Breast epithelium (tissue), 4 donors: ENCODE data around the gene ODAD4. TPM values are rescaled to one million over a fixed set of nuclear protein-coding genes. Genes with fewer than 3 reads are reported as not detected.

Experiments used
- DNase-seq, 2 donors: peaks; one replicate each; pipeline ENCODE4 v3.0.0-alpha.2; 2019; ENCODE audit warnings: low spot score in 2 of 2
- H3K27ac ChIP-seq, 2 donors: fragments of 200-600 bp; sonication (generic) in 1 of 2; one replicate each; pipeline ENCODE4 v1.5.1; 2016 to 2019; ENCODE audit warnings: mild to moderate bottlenecking in 1 of 2
- H3K27me3 ChIP-seq, 2 donors: fragments of 200-600 bp; sonication (generic) in 1 of 2; one replicate each; pipeline versions ENCODE4 v1.5.1 to v1.6.0; 2017 to 2019; ENCODE audit warnings: control low read depth in 1 of 2, mild to moderate bottlenecking in 1 of 2
- H3K36me3 ChIP-seq: fragments of 200-600 bp; one replicate; pipeline ENCODE4 v1.5.1; 2019
- H3K4me1 ChIP-seq, 2 donors: fragments of 200-600 bp; sonication (generic); one replicate each; pipeline ENCODE4 v1.5.1; 2016 to 2019; ENCODE audit warnings: control low read depth in 1 of 2
- H3K4me3 ChIP-seq, 3 donors: fragments of 200-600 bp; sonication (generic); 1 replicate in 2 of 3; 2 replicates in 1 of 3; pipeline ENCODE4 v1.5.1; 2016 to 2019; ENCODE audit warnings: mild to moderate bottlenecking in 3 of 3, moderate library complexity in 2 of 3
- H3K9me3 ChIP-seq, 2 donors: fragments of 200-600 bp; sonication (generic) in 1 of 2; one replicate each; pipeline ENCODE4 v1.5.1; 2016 to 2019; ENCODE audit warnings: control low read depth in 1 of 2
- POLR2A ChIP-seq: fragments of 450-650 bp; IDR thresholded peaks from one replicate; pipeline ENCODE4 v1.6.1; 2016; ENCODE audit warnings: antibody characterized with exemption, mild to moderate bottlenecking, moderate library complexity
- POLR2AphosphoS5 ChIP-seq, 3 donors: sonication (generic); formaldehyde crosslinking; IDR thresholded peaks; one replicate each; pipeline ENCODE4 v1.6.1; 2017; ENCODE audit warnings: antibody characterized with exemption in 3 of 3
- intact Hi-C: fragments of 100-400 bp; cut with DNase I; formaldehyde crosslinking; loops from one replicate; pipeline ENCODE4 v1.15.1; 2023; ENCODE audit warnings: low total_unique reads
- total RNA-seq, 3 donors: library from RNA; depleted of rRNA; stranded (reverse); fragments of >200 nt; gene quantifications; one replicate each; pipeline ENCODE4 v1.1.0, GENCODE V29; 2016
- TF ChIP-seq, protein P1 (sequence below), 3 donors: fragments of 450-650 bp; IDR thresholded peaks; one replicate each; pipeline ENCODE4 v1.5.1; 2016 to 2017; ENCODE audit warnings: antibody characterized with exemption in 3 of 3, mild to moderate bottlenecking in 3 of 3, moderate library complexity in 3 of 3

Gene ODAD4
- total RNA-seq, 3 donors from 2014 or later, result 0.48 to 3.2 (median 1.6) TPM

DNA sequence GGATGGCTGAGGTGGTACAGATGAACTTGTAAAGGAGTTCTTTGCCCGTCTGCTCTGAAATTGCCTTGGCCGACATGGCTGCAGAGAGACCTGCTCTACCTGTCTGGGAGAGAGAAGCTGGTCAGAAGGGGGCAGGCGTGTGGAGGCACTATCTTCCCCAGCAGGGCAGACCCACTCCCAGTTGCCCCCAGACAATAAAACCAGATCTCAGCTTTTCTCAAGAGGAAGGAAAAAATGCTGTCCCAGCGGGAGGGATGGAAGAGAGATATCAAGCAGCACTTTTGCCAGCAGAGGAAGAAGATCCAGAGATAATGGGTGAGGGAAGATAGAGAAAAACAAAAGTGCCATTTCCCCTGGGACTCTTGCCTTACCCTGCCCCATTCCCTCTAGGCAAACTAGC lies 16.6 kb upstream of the ODAD4 start:
- Histone ChIP-seq H3K4me1 (peaks cover 6 to 19% of the 10 kb centered on the region in 2 donors), H3K36me3 (peaks cover 5% of the 10 kb centered on the region), H3K4me3 (no peak overlapping the region), H3K9me3 (no peaks in the 10 kb centered on the region), H3K27me3 (no peaks in the 10 kb centered on the region), H3K27ac (no peak overlapping the region)
- TF ChIP-seq, protein P1, sequence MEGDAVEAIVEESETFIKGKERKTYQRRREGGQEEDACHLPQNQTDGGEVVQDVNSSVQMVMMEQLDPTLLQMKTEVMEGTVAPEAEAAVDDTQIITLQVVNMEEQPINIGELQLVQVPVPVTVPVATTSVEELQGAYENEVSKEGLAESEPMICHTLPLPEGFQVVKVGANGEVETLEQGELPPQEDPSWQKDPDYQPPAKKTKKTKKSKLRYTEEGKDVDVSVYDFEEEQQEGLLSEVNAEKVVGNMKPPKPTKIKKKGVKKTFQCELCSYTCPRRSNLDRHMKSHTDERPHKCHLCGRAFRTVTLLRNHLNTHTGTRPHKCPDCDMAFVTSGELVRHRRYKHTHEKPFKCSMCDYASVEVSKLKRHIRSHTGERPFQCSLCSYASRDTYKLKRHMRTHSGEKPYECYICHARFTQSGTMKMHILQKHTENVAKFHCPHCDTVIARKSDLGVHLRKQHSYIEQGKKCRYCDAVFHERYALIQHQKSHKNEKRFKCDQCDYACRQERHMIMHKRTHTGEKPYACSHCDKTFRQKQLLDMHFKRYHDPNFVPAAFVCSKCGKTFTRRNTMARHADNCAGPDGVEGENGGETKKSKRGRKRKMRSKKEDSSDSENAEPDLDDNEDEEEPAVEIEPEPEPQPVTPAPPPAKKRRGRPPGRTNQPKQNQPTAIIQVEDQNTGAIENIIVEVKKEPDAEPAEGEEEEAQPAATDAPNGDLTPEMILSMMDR (IDR thresholded peaks at IDR 0.05), result no peak
- TF ChIP-seq POLR2AphosphoS5 (IDR thresholded peaks at IDR 0.05) (no peak), POLR2A (no peak)
- DNase-seq, result no peak
- intact Hi-C loops, result no loop called here

GRCh38 chr17:41914358-41914766 lies 16.1 kb upstream of the ODAD4 start:
- H3K9me3 ChIP-seq, result no peaks in the 10 kb centered on the region
- no peak overlapping the region for H3K4me3 ChIP-seq
- H3K27me3 ChIP-seq, result no peaks in the 10 kb centered on the region
- peaks cover 5% of the 10 kb centered on the region for H3K36me3 ChIP-seq
- intact Hi-C loops, result no loop called here
- H3K4me1 ChIP-seq, result peaks cover 6 to 19% of the 10 kb centered on the region in 2 donors
- TF ChIP-seq, protein P1 (IDR thresholded peaks at IDR 0.05), result no peak
- TF ChIP-seq POLR2AphosphoS5 (IDR thresholded peaks at IDR 0.05) (no peak), POLR2A (no peak)
- DNase-seq, result no peak
- no peak overlapping the region for H3K27ac ChIP-seq

DNA sequence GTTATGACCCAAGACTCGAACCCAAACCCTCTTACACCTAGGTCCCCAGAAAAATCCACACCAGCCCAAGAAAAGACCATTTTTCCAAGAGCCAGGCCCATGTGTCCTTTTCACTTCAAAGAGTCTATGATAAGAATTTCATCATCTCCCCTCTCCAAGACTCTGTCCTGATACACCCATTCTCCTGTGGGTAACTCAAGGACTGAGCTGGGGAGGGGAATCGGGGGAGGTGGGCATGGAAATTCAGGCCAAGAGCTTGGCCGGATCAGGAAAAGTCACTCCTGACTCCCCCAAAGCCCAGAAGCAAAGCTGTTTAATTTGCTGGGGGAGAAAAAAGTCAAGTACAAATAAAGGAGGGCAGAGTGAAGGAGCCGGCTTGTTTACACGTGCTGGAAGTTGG lies 15.4 kb upstream of the ODAD4 start:
- H3K36me3 ChIP-seq, result peaks cover 5% of the 10 kb centered on the region
- H3K4me3 ChIP-seq, result no peak overlapping the region
- TF ChIP-seq POLR2A (no peak), POLR2AphosphoS5 (IDR thresholded peaks at IDR 0.05) (no peak)
- TF ChIP-seq, protein P1 (IDR thresholded peaks at IDR 0.05), result no peak
- H3K27ac ChIP-seq, result peak overlapping the region in 1 of 2 donors; percentile 38
- no peaks in the 10 kb centered on the region for H3K9me3 ChIP-seq
- peaks cover 6 to 25% of the 10 kb centered on the region in 2 donors for H3K4me1 ChIP-seq
- no peak for DNase-seq
- H3K27me3 ChIP-seq, result no peaks in the 10 kb centered on the region
- intact Hi-C loops, result no loop called here

DNA sequence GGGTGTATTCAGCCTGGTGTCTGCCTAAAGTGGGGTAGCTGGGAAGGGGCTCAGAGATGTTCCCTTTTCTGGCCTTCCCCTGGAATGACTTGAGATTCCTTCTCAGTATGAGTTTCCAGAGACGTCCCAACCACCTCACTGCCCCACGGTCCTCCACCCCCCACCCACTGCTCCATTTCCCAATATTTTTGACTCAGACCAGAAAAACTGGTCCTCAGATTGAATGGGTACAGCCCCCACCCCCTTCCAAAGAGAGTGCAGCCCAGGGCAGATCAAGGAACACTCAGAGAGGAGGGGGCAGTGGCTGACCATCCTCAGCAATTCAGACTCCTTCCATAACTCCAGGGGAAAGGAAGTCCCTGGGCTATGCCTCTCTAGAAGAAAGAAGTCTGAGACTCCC lies 14.9 kb upstream of the ODAD4 start:
- intact Hi-C loops, result no loop called here
- no peak overlapping the region for H3K4me3 ChIP-seq
- peaks cover 6 to 25% of the 10 kb centered on the region in 2 donors for H3K4me1 ChIP-seq
- no peaks in the 10 kb centered on the region for H3K9me3 ChIP-seq
- TF ChIP-seq POLR2A (no peak), POLR2AphosphoS5 (IDR thresholded peaks at IDR 0.05) (no peak)
- TF ChIP-seq, protein P1 (IDR thresholded peaks at IDR 0.05), result no peak
- H3K27ac ChIP-seq, result peak overlapping the region in 1 of 2 donors; percentile 38
- H3K36me3 ChIP-seq, result peaks cover 5% of the 10 kb centered on the region
- H3K27me3 ChIP-seq, result no peaks in the 10 kb centered on the region
- DNase-seq, result no peak

- DNase-seq, result peak in 1 of 2 donors; percentile 48
- peak overlapping the region; percentile 89 to 92 for H3K27ac ChIP-seq
- H3K36me3 ChIP-seq, result no peaks in the 10 kb centered on the region
- H3K27me3 ChIP-seq, result no peaks in the 10 kb centered on the region
- peaks cover 6 to 25% of the 10 kb centered on the region in 2 donors for H3K4me1 ChIP-seq
- TF ChIP-seq, protein P1 (IDR thresholded peaks at IDR 0.05), result no peak
- TF ChIP-seq POLR2AphosphoS5 (IDR thresholded peaks at IDR 0.05) (no peak), POLR2A (no peak)
- peak overlapping the region; percentile 92 to 97 (median 96) for H3K4me3 ChIP-seq
- H3K9me3 ChIP-seq, result no peaks in the 10 kb centered on the region
- intact Hi-C loops, result no loop called here
These were observed 13.2 kb upstream of the ODAD4 start for GRCh38 chr17:41917192-41917591.
